ENCODE measurements around the gene GAS7. TPM values are rescaled to one million over a fixed set of nuclear protein-coding genes. Genes with fewer than 3 reads are reported as not detected.

Gene GAS7
- total and polyA plus RNA-seq, 4 donors, result 9.0 to 112 (median 46.1) TPM

DNA sequence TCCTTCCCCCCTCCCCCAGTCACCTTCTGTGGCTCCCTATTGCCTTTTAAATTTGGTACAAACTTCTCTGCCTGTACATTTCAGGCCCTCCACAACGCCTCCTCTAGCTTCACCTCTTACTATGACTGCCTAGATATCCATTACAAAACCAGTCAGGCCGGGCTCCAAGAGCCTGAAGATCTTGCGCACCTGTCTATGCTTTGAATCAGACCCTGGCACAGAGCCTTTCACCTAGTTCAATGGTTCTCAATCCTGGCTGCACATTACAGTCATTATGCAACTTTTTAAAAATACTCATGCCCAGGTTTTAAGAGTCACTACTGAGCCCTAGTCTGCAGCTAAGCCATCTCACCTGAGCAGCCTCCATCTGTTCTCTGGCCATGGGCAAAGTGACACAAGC lies 1.6 kb upstream of the GAS7 start:
- no peak for DNase-seq

DNA sequence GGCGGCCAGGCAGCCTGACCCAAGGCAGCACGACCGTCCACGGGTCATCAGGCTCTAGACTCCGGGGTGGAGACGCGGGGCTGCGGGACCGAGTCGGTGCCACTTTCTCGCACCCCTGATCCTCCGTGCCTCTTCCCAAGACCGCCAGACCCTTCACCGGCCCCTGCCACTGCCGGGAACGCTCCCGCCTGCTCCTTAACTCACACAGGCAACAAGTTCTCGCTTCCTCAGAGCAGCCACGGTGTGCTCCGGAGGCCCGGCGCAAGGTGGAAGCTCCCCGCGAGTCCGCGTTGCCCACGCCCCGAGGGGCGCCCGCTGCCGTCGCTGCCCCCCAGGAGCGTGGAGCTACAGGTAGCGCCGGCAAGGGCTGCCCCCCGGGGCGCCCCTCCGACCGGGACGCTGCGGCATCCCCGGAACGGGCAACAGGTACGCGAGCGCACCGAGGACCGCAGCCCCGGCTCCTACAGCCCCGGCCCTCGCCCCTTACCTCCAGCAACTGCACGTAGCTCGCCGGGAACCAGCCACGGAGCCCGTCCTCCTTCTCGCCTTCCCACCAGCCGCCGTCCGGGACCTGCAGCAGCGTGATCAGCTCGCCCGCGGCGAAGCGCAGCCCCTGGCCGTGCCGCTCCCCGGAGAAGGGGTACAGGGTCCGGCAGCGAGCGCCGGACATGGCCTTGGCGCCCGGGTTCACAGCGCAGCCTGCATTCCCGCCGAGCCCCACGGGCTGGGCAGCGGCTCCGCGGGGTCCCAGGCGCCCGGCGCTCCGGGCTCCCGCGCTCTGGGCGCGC lies 491 bp downstream of the GAS7 start:
- TF ChIP-seq, protein P1, sequence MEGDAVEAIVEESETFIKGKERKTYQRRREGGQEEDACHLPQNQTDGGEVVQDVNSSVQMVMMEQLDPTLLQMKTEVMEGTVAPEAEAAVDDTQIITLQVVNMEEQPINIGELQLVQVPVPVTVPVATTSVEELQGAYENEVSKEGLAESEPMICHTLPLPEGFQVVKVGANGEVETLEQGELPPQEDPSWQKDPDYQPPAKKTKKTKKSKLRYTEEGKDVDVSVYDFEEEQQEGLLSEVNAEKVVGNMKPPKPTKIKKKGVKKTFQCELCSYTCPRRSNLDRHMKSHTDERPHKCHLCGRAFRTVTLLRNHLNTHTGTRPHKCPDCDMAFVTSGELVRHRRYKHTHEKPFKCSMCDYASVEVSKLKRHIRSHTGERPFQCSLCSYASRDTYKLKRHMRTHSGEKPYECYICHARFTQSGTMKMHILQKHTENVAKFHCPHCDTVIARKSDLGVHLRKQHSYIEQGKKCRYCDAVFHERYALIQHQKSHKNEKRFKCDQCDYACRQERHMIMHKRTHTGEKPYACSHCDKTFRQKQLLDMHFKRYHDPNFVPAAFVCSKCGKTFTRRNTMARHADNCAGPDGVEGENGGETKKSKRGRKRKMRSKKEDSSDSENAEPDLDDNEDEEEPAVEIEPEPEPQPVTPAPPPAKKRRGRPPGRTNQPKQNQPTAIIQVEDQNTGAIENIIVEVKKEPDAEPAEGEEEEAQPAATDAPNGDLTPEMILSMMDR (IDR thresholded peaks at IDR 0.05; ENCODE audit: control extremely low read depth, extremely low read depth), result no peak
- peak overlapping the region; percentile 28 to 57 for H3K27ac ChIP-seq (ENCODE audit: low read depth in 1 of 2, low read length in 1 of 2)
- WGBS, 2 donors, result 3% methylated on average over 64 to 90 of the region's 90 CpGs
- H3K4me3 ChIP-seq, result peak overlapping the region; percentile 45
- H3K27me3 ChIP-seq (ENCODE audit: control insufficient read depth in 3 of 3, insufficient read depth in 3 of 3, low read length in 2 of 3), result peaks cover 0 to 10% (median 2%) of the 10 kb centered on the region in 3 donors
- H3K36me3 ChIP-seq (ENCODE audit: control insufficient read depth in 4 of 4, insufficient read depth in 4 of 4, low read length in 4 of 4), result peaks cover 0 to 6% (median 0%) of the 10 kb centered on the region in 4 donors
- peak overlapping the region; percentile 21 to 78 for H3K9ac ChIP-seq (ENCODE audit: insufficient read depth in 1 of 2, low read length in 2 of 2)
- peaks cover 0 to 13% (median 0%) of the 10 kb centered on the region in 5 donors for H3K4me1 ChIP-seq (ENCODE audit: control insufficient read depth in 5 of 5, insufficient read depth in 5 of 5, low read length in 5 of 5)
- DNase-seq (peak in 2 of 3 donors; percentile 31 to 41), ATAC-seq (ENCODE audit: insufficient read depth, low FRiP score) (peak; percentile 16)
- peaks cover 0 to 18% (median 6%) of the 10 kb centered on the region in 4 donors for H3K9me3 ChIP-seq (ENCODE audit: control insufficient read depth in 4 of 4, insufficient read depth in 3 of 4, low read length in 3 of 4)

More for the DNA sequence above, 1.6 kb upstream of the GAS7 start:
- no peak for ATAC-seq (ENCODE audit: insufficient read depth, low FRiP score)
- Histone ChIP-seq H3K27ac (ENCODE audit: low read depth in 1 of 2, low read length in 1 of 2) (no peak overlapping the region), H3K9me3 (ENCODE audit: control insufficient read depth in 4 of 4, insufficient read depth in 3 of 4, low read length in 3 of 4) (peaks cover 0 to 10% (median 2%) of the 10 kb centered on the region in 4 donors), H3K4me1 (ENCODE audit: control insufficient read depth in 5 of 5, insufficient read depth in 5 of 5, low read length in 5 of 5) (peaks cover 0 to 13% (median 0%) of the 10 kb centered on the region in 5 donors), H3K9ac (ENCODE audit: insufficient read depth in 1 of 2, low read length in 2 of 2) (no peak overlapping the region), H3K27me3 (ENCODE audit: control insufficient read depth in 3 of 3, insufficient read depth in 3 of 3, low read length in 2 of 3) (peaks cover 0 to 10% (median 2%) of the 10 kb centered on the region in 3 donors), H3K36me3 (ENCODE audit: control insufficient read depth in 4 of 4, insufficient read depth in 4 of 4, low read length in 4 of 4) (no peaks in the 10 kb centered on the region), H3K4me3 (no peak overlapping the region)
- TF ChIP-seq, protein P1 (IDR thresholded peaks at IDR 0.05; ENCODE audit: control extremely low read depth, extremely low read depth), result no peak
- 68 to 85% methylated on average over 3 of the region's 3 CpGs for WGBS, 2 donors

DNA sequence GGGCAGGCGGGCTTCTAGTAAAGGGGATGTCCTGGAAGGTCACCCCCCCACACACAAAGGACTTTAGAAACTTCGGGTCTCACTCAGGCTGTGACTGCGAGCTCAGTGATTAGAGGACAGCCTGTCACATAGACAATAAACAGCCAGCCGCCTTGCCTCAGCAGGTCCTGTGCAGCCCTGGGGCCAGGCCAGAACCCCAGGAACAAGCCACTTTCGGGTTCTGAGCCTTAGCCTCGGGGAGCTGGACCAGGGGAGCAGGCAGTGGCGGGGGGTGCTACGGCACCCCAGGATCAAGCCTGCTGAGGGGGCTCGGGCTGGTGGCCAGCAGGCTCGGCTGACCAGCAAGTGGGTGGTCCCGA lies 1.1 kb downstream of the GAS7 start:
- peaks cover 0 to 10% (median 2%) of the 10 kb centered on the region in 3 donors for H3K27me3 ChIP-seq (ENCODE audit: control insufficient read depth in 3 of 3, insufficient read depth in 3 of 3, low read length in 2 of 3)
- ATAC-seq (ENCODE audit: insufficient read depth, low FRiP score) (no peak), DNase-seq (peak in 1 of 3 donors; percentile 27)
- peak overlapping the region in 1 of 2 donors; percentile 78 for H3K9ac ChIP-seq (ENCODE audit: insufficient read depth in 1 of 2, low read length in 2 of 2)
- peak overlapping the region; percentile 45 for H3K4me3 ChIP-seq
- WGBS, 2 donors, result 29 to 62% methylated on average over 10 to 11 of the region's 11 CpGs
- peaks cover 0 to 23% (median 6%) of the 10 kb centered on the region in 4 donors for H3K9me3 ChIP-seq (ENCODE audit: control insufficient read depth in 4 of 4, insufficient read depth in 3 of 4, low read length in 3 of 4)
- H3K27ac ChIP-seq (ENCODE audit: low read depth in 1 of 2, low read length in 1 of 2), result peak overlapping the region in 1 of 2 donors; percentile 28
- H3K36me3 ChIP-seq (ENCODE audit: control insufficient read depth in 4 of 4, insufficient read depth in 4 of 4, low read length in 4 of 4), result peaks cover 0 to 6% (median 0%) of the 10 kb centered on the region in 4 donors
- H3K4me1 ChIP-seq (ENCODE audit: control insufficient read depth in 5 of 5, insufficient read depth in 5 of 5, low read length in 5 of 5), result peaks cover 0 to 13% (median 2%) of the 10 kb centered on the region in 5 donors
- TF ChIP-seq, protein P1 (IDR thresholded peaks at IDR 0.05; ENCODE audit: control extremely low read depth, extremely low read depth), result no peak
